Measurements from ENCODE around the gene SEPHS1.

Gene SEPHS1

GRCh38 chr10:13329565-13329964 lies 18.5 kb downstream of the SEPHS1 start:
- no peak for TF ChIP-seq CTCF (IDR thresholded peaks at IDR 0.05; ENCODE audit: low read depth, low read length, missing control alignments)
- no peak for DNase-seq (ENCODE audit: low read depth)
- H3K4me3 ChIP-seq (ENCODE audit: low read depth, low read length): no peak overlapping the region

DNA sequence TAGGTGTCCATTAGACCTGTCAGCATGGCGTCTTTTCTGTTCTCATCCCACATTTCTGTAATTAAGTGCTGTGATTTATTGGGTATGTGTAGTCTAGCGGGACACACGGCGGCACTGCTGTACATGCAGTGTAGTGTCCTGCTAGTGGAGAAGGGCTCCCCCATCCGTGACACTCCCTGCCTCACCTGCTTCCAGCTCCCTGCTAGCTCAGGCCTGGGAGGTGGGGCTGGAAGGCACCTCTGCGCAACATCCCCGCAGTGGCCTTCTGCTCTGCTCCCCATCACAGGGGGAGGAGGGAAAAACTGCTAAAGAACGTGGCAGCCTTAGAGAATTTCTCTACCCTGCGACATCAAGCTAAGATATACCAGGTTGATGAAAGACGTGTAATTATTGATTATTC lies 19.5 kb downstream of the SEPHS1 start:
- no peak for DNase-seq (ENCODE audit: low read depth)
- no peak for TF ChIP-seq CTCF (IDR thresholded peaks at IDR 0.05; ENCODE audit: low read depth, low read length, missing control alignments)
- H3K4me3 ChIP-seq (ENCODE audit: low read depth, low read length): no peak overlapping the region

- no peak for DNase-seq (ENCODE audit: low read depth)
- no peak for TF ChIP-seq CTCF (IDR thresholded peaks at IDR 0.05; ENCODE audit: low read depth, low read length, missing control alignments)
- H3K4me3 ChIP-seq (ENCODE audit: low read depth, low read length): no peak overlapping the region
Observed at GRCh38 chr10:13328126-13328525, 20.0 kb downstream of the SEPHS1 start.

DNA sequence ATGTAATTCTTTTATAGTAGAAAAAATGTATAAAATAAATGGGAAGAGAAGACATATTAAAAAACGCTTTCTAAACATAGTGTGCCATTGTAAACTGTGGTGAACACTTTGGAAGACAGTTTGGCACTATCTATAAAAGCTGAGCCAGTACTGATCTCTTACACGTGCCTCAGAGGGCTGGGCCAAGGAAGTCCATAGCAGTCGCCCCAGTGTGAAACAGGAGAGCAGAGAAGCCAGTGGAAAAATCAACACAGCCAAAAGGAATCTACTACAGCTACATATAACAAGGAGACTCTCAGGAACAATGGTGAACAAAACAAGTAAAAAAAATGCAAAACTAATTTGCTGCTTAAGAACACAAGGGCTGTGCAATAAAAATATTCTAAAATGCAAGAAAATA lies 20.6 kb downstream of the SEPHS1 start:
- no peak for DNase-seq (ENCODE audit: low read depth)
- H3K4me3 ChIP-seq (ENCODE audit: low read depth, low read length): no peak overlapping the region
- no peak for TF ChIP-seq CTCF (IDR thresholded peaks at IDR 0.05; ENCODE audit: low read depth, low read length, missing control alignments)

GRCh38 chr10:13322615-13323148 lies 25.4 kb downstream of the SEPHS1 start:
- no peak for DNase-seq (ENCODE audit: low read depth)

GRCh38 chr10:13321576-13321975 lies 26.5 kb downstream of the SEPHS1 start:
- no peak for DNase-seq (ENCODE audit: low read depth)
- no peak overlapping the region for H3K4me3 ChIP-seq (ENCODE audit: low read depth, low read length)
- TF ChIP-seq CTCF (IDR thresholded peaks at IDR 0.05; ENCODE audit: low read depth, low read length, missing control alignments): no peak

More at GRCh38 chr10:13322615-13323148, 25.4 kb downstream of the SEPHS1 start:
- no peak for TF ChIP-seq CTCF (IDR thresholded peaks at IDR 0.05; ENCODE audit: low read depth, low read length, missing control alignments)
- H3K4me3 ChIP-seq (ENCODE audit: low read depth, low read length): no peak overlapping the region

DNA sequence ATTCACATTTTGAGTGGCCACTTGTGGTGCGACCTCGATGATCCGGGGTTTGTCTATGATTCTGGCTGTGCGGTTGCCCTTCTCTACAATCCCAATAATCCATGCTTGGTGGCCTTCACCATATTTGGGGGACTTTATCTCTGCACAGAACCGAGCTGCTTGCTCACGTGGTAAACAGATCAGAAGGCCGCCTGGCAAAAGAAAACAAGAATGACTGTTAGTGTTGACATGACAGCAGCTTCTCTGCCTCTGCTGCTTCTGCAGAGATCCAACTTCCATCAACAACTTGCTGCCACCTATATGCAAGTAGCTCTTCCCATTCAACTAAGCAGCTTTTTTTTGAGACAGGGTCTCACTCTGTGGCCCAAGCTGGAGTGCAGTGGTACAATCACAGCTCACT lies 28.9 kb downstream of the SEPHS1 start:
- DNase-seq (ENCODE audit: low read depth): no peak
- H3K4me3 ChIP-seq (ENCODE audit: low read depth, low read length): no peak overlapping the region
- no peak for TF ChIP-seq CTCF (IDR thresholded peaks at IDR 0.05; ENCODE audit: low read depth, low read length, missing control alignments)
